SK-N-SH treated with all-trans-retinoic acid at 6 μM for 48 hours (cell line): ENCODE data around the gene ATG13.

Source experiments
- ARNTL ChIP-seq: fragments of 450-650 bp; formaldehyde crosslinking; IDR thresholded peaks from 2 replicates; pipeline ENCODE4 v1.5.0; 2020; ENCODE audit warnings: low read depth, mild to moderate bottlenecking, moderate library complexity, borderline replicate concordance
- CREB5 ChIP-seq: fragments of 250-450 bp; sonication (Bioruptor Pico); IDR thresholded peaks from 2 replicates; pipeline ENCODE4 v1.5.1; 2020; ENCODE audit warnings: low read depth, mild to moderate bottlenecking, moderate library complexity
- ESRRG ChIP-seq: fragments of 250-450 bp; sonication (Bioruptor Pico); IDR thresholded peaks from 2 replicates; pipeline ENCODE4 v1.6.1; 2021; ENCODE audit warnings: mild to moderate bottlenecking
- ISL1 ChIP-seq: fragments of 250-450 bp; sonication (Bioruptor Pico); IDR thresholded peaks from 2 replicates; pipeline ENCODE4 v2.1.2; 2022; ENCODE audit warnings: mild to moderate bottlenecking, moderate library complexity
- PATZ1 ChIP-seq: fragments of 250-450 bp; sonication (Bioruptor Pico); IDR thresholded peaks from 2 replicates; pipeline ENCODE4 v1.8.0; 2020; ENCODE audit warnings: mild to moderate bottlenecking, moderate library complexity, borderline replicate concordance
- POU6F1 ChIP-seq: fragments of 250-450 bp; sonication (Bioruptor Pico); IDR thresholded peaks from 2 replicates; pipeline ENCODE4 v1.8.0; 2021; ENCODE audit warnings: low read depth, mild to moderate bottlenecking, moderate library complexity, borderline replicate concordance
- RARB ChIP-seq: fragments of 250-450 bp; sonication (Bioruptor Pico); IDR thresholded peaks from 2 replicates; pipeline ENCODE4 v1.8.0; 2021; ENCODE audit warnings: mild to moderate bottlenecking, moderate library complexity
- TCF4 ChIP-seq: fragments of 250-450 bp; sonication (Bioruptor Pico); IDR thresholded peaks from 2 replicates; pipeline ENCODE4 v1.8.0; 2021; ENCODE audit warnings: mild to moderate bottlenecking, moderate library complexity, borderline replicate concordance
- ZFP3 ChIP-seq: fragments of 250-450 bp; sonication (Bioruptor Pico); IDR thresholded peaks from 2 replicates; pipeline ENCODE4 v1.5.0; 2020; ENCODE audit warnings: mild to moderate bottlenecking, moderate library complexity
- ZFP30 ChIP-seq: fragments of 450-650 bp; formaldehyde crosslinking; IDR thresholded peaks from 2 replicates; pipeline ENCODE4 v1.5.0; 2022; ENCODE audit warnings: mild to moderate bottlenecking, moderate library complexity
- ZNF565 ChIP-seq: fragments of 450-650 bp; formaldehyde crosslinking; conservative IDR thresholded peaks from 2 replicates; pipeline ENCODE4 v1.5.0; 2020; ENCODE audit warnings: low read depth, mild to moderate bottlenecking, moderate library complexity
- ZNF70 ChIP-seq: fragments of 450-650 bp; formaldehyde crosslinking; IDR thresholded peaks from 2 replicates; pipeline ENCODE4 v1.5.0; 2020; ENCODE audit warnings: mild to moderate bottlenecking, moderate library complexity

GRCh38 chr11:46604796-46605195, 12.6 kb upstream of the ATG13 start:
- TF ChIP-seq PATZ1 (CRISPR knock-in tag) = no peak
- no peak for TF ChIP-seq POU6F1 (CRISPR knock-in tag)
- no peak for TF ChIP-seq ZNF70 (CRISPR knock-in tag)
- TF ChIP-seq ISL1 (CRISPR knock-in tag) = no peak
- TF ChIP-seq RARB (CRISPR knock-in tag) = no peak
- TF ChIP-seq ARNTL = no peak
- TF ChIP-seq ZFP3 = no peak
- TF ChIP-seq CREB5 (CRISPR knock-in tag) = no peak
- TF ChIP-seq TCF4 (CRISPR knock-in tag) = no peak
- no peak for TF ChIP-seq ZFP30 (CRISPR knock-in tag)
- TF ChIP-seq ESRRG (CRISPR knock-in tag) = no peak
- no peak for TF ChIP-seq ZNF565 (CRISPR knock-in tag)
